ENCODE data around the gene ATP6V1B1.
A peak's percentile ranks its signal among the peaks of the same experiment; 100 is the strongest.

Gene ATP6V1B1

DNA sequence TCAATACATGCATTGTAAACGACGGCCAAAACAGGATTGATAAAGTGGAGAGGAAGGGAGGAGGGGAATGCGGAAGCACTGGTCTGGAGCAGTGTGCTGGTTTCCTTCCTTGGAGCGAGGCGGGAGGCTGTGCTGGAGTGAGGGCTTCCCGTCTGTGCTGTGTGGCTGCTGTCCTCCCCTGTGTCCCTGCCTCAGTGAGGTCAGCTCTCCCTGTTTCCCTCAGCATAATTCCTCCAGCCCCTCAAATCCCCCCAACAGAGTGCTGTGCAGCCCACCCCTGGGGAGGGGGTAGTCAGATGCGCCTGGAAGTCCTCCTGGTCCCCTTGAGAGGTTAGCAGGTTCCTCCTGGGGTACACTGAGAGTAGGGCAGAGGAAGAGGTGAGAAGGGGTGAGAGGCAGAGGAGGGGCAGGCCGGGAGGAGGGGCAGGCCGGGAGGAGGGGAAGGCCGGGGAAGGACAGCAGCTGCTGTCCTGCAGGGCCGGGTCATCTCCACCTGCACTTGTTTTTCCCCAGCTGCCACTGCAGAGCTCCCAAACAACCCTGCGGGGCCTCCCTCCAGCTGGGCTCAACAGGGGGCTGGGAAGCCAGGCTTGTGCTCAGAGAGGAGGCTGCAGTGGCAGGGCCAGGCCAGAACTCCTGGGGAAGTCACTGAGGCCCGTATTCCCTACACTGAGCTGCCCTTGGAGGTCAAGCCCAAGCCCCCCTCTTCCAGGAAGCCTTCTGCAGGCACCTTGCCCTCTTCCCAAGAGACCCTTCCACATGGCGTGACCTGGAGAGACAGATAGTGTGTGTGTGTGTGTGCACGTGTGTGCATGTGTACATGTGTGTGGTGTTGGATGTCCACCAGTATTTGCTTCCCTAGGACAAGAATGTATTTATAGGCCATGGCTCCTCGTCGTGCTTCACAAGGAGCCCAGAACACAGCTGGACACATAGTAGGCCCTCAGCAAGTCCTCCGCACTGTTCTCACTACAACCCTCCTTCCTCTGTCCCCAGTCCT is 13.2 kb upstream of the ATP6V1B1 start:
- no peak for DNase-seq
- in situ Hi-C loops (cut with HindIII; ENCODE audit: low pct_ligation_motif_present, low pct_unique_long_range_greater_than_20kb, low sequenced_read_pairs) = no loop called here

GRCh38 chr2:70923378-70924015 is 12.2 kb upstream of the ATP6V1B1 start:
- in situ Hi-C loops (cut with HindIII; ENCODE audit: low pct_ligation_motif_present, low pct_unique_long_range_greater_than_20kb, low sequenced_read_pairs) = no loop called here
- DNase-seq = peak; percentile 31

GRCh38 chr2:70926042-70926441 is 9.7 kb upstream of the ATP6V1B1 start:
- in situ Hi-C loops (cut with HindIII; ENCODE audit: low pct_ligation_motif_present, low pct_unique_long_range_greater_than_20kb, low sequenced_read_pairs) = no loop called here
- DNase-seq = no peak

- in situ Hi-C loops (cut with HindIII; ENCODE audit: low pct_ligation_motif_present, low pct_unique_long_range_greater_than_20kb, low sequenced_read_pairs) = no loop called here
- DNase-seq = no peak
Observed at GRCh38 chr2:70927138-70927537, 8.6 kb upstream of the ATP6V1B1 start.

DNA sequence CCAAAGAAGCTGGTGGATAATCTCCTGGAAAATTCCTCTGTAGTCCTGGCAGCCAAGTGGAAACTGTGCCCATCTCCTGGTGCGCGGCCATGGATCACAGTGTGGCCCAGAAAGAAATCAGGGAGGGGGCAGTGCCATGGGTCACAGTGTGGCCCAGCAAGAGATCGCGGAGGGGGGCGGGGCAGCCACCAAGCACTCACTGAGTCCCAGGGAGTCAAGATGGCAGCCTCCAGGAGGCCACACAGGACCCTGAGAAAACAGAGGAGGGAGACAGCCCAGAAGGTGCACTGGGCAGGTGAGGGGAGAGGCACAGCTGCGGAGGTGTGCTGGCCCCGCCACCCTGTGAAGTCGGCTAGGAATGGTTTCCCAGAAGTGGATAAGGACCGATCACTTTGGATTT is 8.1 kb upstream of the ATP6V1B1 start:
- in situ Hi-C loops (cut with HindIII; ENCODE audit: low pct_ligation_motif_present, low pct_unique_long_range_greater_than_20kb, low sequenced_read_pairs) = no loop called here
- no peak for DNase-seq

DNA sequence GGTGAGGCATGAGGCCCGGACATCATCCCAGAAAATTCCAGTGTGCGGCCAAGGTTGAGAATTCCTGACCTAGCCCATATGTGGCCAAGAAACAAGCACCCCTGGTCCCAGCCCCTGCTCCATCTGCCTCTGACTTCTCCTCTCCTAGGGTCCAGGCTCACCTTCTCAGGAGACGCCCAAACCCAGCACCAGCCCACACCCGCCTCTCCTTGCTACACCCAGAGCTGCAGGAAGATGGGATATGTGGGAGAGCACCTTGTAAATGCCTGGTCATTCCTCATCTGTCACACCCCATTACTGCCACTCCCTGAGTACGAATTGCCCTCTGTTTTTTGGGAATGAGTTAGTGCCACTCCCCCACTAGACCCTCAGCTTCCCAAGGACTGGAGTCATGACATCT is 7.3 kb upstream of the ATP6V1B1 start:
- in situ Hi-C loops (cut with HindIII; ENCODE audit: low pct_ligation_motif_present, low pct_unique_long_range_greater_than_20kb, low sequenced_read_pairs) = no loop called here
- no peak for DNase-seq

- in situ Hi-C loops (cut with HindIII; ENCODE audit: low pct_ligation_motif_present, low pct_unique_long_range_greater_than_20kb, low sequenced_read_pairs) = no loop called here
- DNase-seq = no peak
Observed at GRCh38 chr2:70930371-70931329, 5.0 kb upstream of the ATP6V1B1 start.

DNA sequence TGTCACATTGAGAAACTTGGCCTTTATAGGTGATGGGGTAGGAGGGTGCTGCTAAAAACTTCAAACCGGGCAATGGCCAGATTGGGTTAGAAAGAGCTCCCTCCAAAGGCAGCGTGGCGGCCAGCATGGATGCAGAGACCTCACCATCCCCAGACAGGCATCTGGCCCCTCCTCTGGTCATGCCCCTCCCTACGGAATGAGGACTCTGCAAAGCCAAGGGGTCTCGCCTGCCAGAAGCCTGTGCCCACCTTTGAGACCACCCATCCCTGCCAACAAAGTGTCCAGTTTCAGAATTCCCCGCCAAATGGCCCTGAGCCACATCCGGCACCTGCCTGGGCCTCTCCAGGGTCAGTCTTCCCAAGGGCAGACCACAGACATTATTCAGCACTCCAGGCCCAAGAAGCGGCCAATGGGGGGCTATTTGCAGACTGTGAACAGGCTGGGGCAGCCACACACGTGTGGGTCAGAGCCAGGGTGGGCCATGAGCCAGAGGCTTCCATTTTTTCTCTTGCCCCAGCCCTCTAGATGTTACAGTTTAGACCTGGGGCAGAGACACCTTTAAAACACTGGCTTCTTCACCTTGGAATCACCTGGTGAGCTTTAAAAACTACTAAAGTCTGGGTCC is 4.2 kb upstream of the ATP6V1B1 start:
- in situ Hi-C loops (cut with HindIII; ENCODE audit: low pct_ligation_motif_present, low pct_unique_long_range_greater_than_20kb, low sequenced_read_pairs) = no loop called here
- no peak for DNase-seq

- in situ Hi-C loops (cut with HindIII; ENCODE audit: low pct_ligation_motif_present, low pct_unique_long_range_greater_than_20kb, low sequenced_read_pairs) = no loop called here
- no peak for DNase-seq
Observed at GRCh38 chr2:70932631-70933230, 3.0 kb upstream of the ATP6V1B1 start.

DNA sequence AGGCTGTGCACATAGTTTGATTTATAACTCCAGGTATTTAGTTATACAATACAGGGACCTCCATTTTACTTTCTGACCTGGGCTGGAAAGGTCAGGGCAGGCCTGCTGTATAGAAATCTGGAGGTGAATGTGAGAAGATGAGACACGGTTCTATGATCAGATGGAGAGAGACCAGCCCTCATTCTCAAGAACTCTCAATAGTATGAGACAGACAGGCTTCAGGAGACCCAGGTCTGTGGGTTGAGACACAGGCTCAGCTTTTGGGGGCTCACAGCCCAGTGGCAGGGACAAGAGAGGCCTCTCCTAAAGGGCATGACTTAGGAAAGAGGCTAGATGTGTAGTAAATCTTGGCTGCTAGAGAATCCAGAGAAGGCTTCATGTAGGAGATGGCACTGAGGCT is 719 bp upstream of the ATP6V1B1 start:
- no peak for DNase-seq

DNA sequence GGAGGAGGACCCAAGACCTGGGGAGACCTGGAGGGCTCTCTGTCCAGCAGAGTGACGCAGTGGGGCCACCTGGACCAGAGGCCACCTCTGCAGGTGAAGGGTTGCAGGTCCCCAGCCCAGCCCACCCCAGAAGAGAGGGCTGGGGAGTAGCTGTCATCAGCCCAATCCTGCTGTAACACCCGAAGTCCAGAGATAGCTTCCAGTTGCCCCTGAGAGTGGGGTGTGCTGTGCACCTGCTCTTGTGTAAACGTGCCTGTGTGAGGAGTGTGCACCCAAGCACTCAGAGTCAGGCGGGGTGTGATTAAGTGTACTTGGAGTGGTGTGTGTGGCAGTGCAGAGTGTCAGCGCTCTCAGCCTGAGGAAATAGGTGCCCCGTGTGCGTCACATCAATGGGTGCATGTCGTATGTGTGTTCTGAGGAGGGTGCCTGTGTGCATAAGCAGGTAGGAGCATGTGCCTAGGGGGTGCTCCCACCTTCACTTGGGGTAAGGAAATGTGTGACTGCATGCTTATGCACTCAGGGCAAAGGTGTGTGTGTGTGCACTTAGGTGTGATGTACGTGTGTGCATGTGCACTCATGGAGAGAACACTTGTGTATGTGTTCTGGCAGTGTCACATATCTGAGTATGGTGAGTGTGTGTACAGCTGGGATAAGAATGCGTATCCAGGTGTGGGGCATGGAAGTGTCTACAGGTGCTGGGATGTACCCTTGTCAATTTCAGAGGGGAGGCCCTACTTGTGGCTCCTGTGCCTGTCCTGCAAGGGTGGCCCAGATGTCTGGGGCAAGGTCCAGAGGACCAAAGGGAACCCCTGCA is 672 bp downstream of the ATP6V1B1 start:
- no peak for DNase-seq
- in situ Hi-C loops (cut with HindIII; ENCODE audit: low pct_ligation_motif_present, low pct_unique_long_range_greater_than_20kb, low sequenced_read_pairs) = no loop called here

More for the DNA sequence above, 719 bp upstream of the ATP6V1B1 start:
- in situ Hi-C loops (cut with HindIII; ENCODE audit: low pct_ligation_motif_present, low pct_unique_long_range_greater_than_20kb, low sequenced_read_pairs) = no loop called here

DNA sequence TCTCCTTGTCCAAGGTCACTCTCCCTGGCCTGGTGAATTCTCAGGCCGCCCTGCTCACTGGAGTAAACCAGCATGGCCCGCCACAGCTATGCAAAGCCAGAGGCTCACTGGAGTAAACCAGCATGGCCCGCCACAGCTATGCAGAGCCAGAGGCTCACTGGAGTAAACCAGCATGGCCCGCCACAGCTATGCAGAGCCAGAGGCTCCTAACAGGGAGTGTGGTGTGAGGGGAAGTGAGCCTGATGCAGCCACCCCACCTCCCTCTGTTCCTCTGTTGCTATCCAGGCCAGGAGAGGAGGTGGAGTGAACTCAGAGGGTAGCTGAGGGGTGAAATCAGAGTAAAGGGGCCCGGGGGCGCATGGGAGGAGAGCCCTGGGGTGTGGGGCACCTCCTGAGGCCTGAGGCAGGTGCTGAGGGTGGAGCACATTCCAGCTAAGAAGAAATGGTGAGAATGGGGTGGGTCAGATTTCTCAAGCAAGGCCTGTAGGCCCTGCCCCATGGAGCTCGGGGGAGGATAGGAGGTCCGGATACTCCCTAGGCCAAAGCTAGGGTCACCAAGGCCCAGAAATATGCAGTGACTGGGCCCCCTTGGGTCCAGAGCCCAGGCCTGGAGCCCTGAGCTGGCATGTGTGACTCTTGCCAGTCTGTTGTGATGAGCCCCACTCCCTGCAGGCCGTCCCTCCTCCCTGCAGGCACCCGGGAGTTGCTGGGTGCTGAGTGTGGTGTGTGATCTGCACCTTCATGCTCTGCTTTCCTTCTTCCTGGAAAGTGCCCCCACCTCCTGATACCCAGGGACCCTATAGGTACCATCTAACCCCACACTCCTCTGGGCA is 1.5 kb downstream of the ATP6V1B1 start:
- in situ Hi-C loops (cut with HindIII; ENCODE audit: low pct_ligation_motif_present, low pct_unique_long_range_greater_than_20kb, low sequenced_read_pairs) = no loop called here
- no peak for DNase-seq

GRCh38 chr2:70937866-70938585 is 2.3 kb downstream of the ATP6V1B1 start:
- in situ Hi-C loops (cut with HindIII; ENCODE audit: low pct_ligation_motif_present, low pct_unique_long_range_greater_than_20kb, low sequenced_read_pairs) = no loop called here
- DNase-seq = no peak

DNA sequence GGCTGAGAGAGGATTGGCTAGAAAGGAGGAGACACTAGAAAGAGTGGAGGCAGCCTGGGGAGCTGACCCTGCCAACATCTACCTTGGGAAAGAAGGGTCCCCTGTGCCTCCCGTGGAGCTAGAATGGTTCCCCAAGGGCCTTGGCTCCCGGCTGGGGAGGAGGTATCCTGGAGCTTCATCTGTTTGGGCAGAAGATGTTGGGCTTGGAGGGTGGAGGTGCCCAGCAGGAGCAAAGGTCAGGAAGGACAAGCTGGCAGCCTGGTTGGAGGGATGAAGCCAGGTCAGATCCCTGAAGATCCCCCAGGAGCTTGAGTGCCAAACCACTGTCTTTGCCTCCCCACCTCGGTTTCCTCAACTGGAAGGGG is 2.9 kb downstream of the ATP6V1B1 start:
- in situ Hi-C loops (cut with HindIII; ENCODE audit: low pct_ligation_motif_present, low pct_unique_long_range_greater_than_20kb, low sequenced_read_pairs) = no loop called here
- no peak for DNase-seq

DNA sequence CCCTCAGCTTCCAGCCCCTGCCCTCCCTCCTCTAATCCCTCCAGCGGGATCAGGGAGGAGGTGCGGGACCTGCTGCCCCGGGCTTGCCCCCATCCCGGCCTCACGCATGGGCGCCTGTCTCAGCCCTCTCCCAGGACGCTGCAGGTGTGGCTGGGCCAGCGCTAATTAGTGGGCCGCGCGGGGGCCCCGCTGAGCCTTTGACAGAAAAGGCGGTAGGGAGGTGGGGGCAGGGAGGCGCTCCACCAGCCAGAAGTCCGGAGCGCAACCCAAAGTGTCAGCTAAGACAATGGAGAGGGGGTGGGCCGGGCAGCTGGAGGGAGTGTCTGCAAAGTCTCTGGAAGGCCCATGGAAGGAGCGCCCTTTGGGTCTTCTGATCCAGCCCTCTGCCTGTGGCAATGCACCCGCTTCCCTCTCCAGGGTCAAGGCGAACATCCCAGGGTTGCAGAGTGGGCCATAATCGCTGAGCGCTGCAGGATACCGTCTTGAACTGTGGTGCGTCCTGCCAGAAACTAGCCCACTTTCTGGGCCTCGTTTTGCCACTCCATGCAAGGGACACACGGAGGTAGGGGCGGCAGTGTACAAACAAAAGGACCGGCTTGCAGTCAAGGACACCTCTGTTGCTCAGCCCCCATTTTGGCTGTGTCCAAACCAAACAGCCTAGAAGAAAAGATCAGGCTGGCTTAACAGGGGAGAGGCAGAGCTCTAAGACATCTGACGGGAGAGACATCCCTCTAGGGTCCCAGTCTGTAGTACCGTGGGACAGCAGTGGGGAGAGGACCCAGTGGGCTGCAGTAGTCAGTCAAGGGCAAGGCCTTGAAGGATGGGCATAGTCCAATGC is 3.5 kb downstream of the ATP6V1B1 start:
- DNase-seq = no peak
- in situ Hi-C loops (cut with HindIII; ENCODE audit: low pct_ligation_motif_present, low pct_unique_long_range_greater_than_20kb, low sequenced_read_pairs) = no loop called here
